Endothelial cell (in vitro differentiated cells): ENCODE measurements around the gene ERCC6L. TPM values are rescaled to one million over a fixed set of nuclear protein-coding genes. Genes with fewer than 3 reads are reported as not detected.

Experiments
- DNase-seq: peaks from one replicate; pipeline ENCODE4 v3.0.0; 2021; ENCODE audit warnings: low spot score
- H3K27ac Mint-ChIP-seq: one replicate; pipeline ENCODE4 v1.8.0; 2021; ENCODE audit warnings: mixed read lengths, inconsistent platforms; ENCODE audit not compliant: unreplicated experiment
- H3K27me3 Mint-ChIP-seq: one replicate; pipeline ENCODE4 v1.8.0; 2021; ENCODE audit warnings: mild to moderate bottlenecking, moderate library complexity, mixed read lengths, inconsistent platforms; ENCODE audit not compliant: unreplicated experiment
- H3K36me3 Mint-ChIP-seq: one replicate; pipeline ENCODE4 v1.8.0; 2021; ENCODE audit warnings: mild to moderate bottlenecking, low read depth, mixed read lengths, inconsistent platforms; ENCODE audit not compliant: unreplicated experiment
- H3K4me1 Mint-ChIP-seq: one replicate; pipeline ENCODE4 v1.8.0; 2021; ENCODE audit warnings: mild to moderate bottlenecking, mixed read lengths, inconsistent platforms; ENCODE audit not compliant: unreplicated experiment
- H3K4me3 Mint-ChIP-seq: one replicate; pipeline ENCODE4 v1.8.0; 2021; ENCODE audit warnings: mild to moderate bottlenecking, mixed read lengths, inconsistent platforms; ENCODE audit not compliant: unreplicated experiment
- H3K9me3 Mint-ChIP-seq: one replicate; pipeline ENCODE4 v1.8.0; 2021; ENCODE audit warnings: mixed read lengths, inconsistent platforms; ENCODE audit not compliant: unreplicated experiment
- total RNA-seq: library from RNA; stranded (reverse); fragmentation: NEBNext Ultra II Directional; extraction: Animal tissue kit (Norgen Biotek cat#: 25700); gene quantifications from one replicate; pipeline ENCODE4 v1.2.1, GENCODE V29; 2021; ENCODE audit not compliant: unreplicated experiment
- TF ChIP-seq, protein P1 (sequence below): fragments of 200-600 bp; sonication (generic); IDR thresholded peaks from one replicate; pipeline ENCODE4 v1.5.0; 2021; ENCODE audit warnings: antibody characterized with exemption; ENCODE audit not compliant: unreplicated experiment

The ERCC6L gene
- total RNA-seq, 1 donor from 2014 or later: 1.7 TPM

GRCh38 chrX:72201836-72202536 is 36.8 kb downstream of the ERCC6L start:
- peak overlapping the region; percentile 98 for H3K27ac Mint-ChIP-seq
- TF ChIP-seq, protein P1, sequence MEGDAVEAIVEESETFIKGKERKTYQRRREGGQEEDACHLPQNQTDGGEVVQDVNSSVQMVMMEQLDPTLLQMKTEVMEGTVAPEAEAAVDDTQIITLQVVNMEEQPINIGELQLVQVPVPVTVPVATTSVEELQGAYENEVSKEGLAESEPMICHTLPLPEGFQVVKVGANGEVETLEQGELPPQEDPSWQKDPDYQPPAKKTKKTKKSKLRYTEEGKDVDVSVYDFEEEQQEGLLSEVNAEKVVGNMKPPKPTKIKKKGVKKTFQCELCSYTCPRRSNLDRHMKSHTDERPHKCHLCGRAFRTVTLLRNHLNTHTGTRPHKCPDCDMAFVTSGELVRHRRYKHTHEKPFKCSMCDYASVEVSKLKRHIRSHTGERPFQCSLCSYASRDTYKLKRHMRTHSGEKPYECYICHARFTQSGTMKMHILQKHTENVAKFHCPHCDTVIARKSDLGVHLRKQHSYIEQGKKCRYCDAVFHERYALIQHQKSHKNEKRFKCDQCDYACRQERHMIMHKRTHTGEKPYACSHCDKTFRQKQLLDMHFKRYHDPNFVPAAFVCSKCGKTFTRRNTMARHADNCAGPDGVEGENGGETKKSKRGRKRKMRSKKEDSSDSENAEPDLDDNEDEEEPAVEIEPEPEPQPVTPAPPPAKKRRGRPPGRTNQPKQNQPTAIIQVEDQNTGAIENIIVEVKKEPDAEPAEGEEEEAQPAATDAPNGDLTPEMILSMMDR: no peak

DNA sequence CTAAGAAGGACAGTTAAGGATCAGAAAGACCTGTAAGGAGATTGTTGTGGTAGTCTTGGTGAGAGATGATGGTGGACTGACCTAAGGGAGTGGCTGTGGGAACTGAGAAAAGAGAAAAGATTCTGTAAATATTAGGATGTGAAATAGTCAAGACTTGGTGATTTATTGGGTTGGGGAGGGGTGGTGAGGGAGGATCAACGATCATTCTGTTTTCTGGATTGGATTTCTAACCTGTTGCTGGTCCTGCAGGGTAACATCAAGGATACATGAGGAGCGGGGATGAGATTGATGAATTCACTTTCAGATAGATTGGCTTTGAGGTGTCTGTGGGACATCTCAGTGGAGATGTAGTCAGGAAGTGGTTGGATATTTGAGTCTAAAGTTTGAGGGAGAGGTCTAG is 55.9 kb downstream of the ERCC6L start:
- Mint-ChIP-seq H3K9me3 (no peaks in the 10 kb centered on the region), H3K36me3 (no peaks in the 10 kb centered on the region), H3K27ac (no peak overlapping the region), H3K4me1 (no peaks in the 10 kb centered on the region), H3K4me3 (no peak overlapping the region), H3K27me3 (no peaks in the 10 kb centered on the region)
- no peak for DNase-seq
- TF ChIP-seq, protein P1: no peak

More at GRCh38 chrX:72201836-72202536, 36.8 kb downstream of the ERCC6L start:
- Mint-ChIP-seq H3K27me3 (no peaks in the 10 kb centered on the region), H3K36me3 (peaks cover 6% of the 10 kb centered on the region), H3K4me3 (no peak overlapping the region), H3K4me1 (peaks cover 14% of the 10 kb centered on the region), H3K9me3 (no peaks in the 10 kb centered on the region)
- no peak for DNase-seq

- Mint-ChIP-seq H3K27me3 (no peaks in the 10 kb centered on the region), H3K4me3 (peak within 1 kb of the TSS; percentile 47), H3K27ac (no peak within 1 kb of the TSS), H3K9me3 (no peaks in the 10 kb centered on the region), H3K36me3 (no peaks in the 10 kb centered on the region), H3K4me1 (no peaks in the 10 kb centered on the region)
- peak; percentile 77 for DNase-seq
- TF ChIP-seq, protein P1: no peak
Observed at GRCh38 chrX:72181178-72182125, 57.4 kb downstream of the ERCC6L start, which contains the start of gene PIN4. TSS of gene PIN4 (plus strand) at chrX:72181757. CDS start at chrX:72181786, 29 bp downstream.

GRCh38 chrX:72180539-72180938 is 58.3 kb downstream of the ERCC6L start:
- H3K4me1 Mint-ChIP-seq: no peaks in the 10 kb centered on the region

More at GRCh38 chrX:72180539-72180938, 58.3 kb downstream of the ERCC6L start:
- no peaks in the 10 kb centered on the region for H3K9me3 Mint-ChIP-seq
- TF ChIP-seq, protein P1: no peak
- no peak for DNase-seq
- no peaks in the 10 kb centered on the region for H3K36me3 Mint-ChIP-seq
- no peak overlapping the region for H3K4me3 Mint-ChIP-seq
- peak overlapping the region; percentile 64 for H3K27ac Mint-ChIP-seq
- no peaks in the 10 kb centered on the region for H3K27me3 Mint-ChIP-seq
